ENCODE data around the gene FHIT. TPM values are rescaled to one million over a fixed set of nuclear protein-coding genes. Genes with fewer than 3 reads are reported as not detected.

FHIT gene
- total RNA-seq, 4 donors from 2014 or later = 4.6 to 6.1 (median 5.7) TPM

DNA sequence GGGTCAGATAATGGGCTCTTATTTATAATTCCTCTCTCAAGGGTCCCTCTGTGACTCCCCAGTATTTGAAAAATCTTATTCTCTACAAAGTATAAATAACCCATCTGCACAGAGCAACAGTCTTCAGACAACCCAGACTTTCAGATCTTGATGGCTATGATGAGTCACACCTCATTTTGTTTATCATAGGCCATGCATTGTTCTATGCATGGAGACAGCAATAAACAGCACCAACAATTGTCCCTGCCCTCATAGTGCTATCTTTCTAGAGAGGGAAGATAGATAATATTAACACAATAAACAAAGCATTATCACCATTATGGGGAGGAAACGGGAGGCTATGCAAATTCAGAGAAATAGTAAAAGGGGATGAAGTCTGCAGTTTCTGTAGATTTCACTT is 13.4 kb downstream of the FHIT start:
- H3K9me3 ChIP-seq = no peaks in the 10 kb centered on the region
- H3K27ac ChIP-seq (replicated peaks in 1 of 4) = no peak overlapping the region
- no peaks in the 10 kb centered on the region for H3K27me3 ChIP-seq
- peaks cover 4 to 11% (median 5%) of the 10 kb centered on the region in 4 donors for H3K4me1 ChIP-seq
- DNase-seq (ENCODE audit: extremely low spot score) = no peak
- intact Hi-C loops (cut with DNase I) = no loop called here
- TF ChIP-seq, protein P1, sequence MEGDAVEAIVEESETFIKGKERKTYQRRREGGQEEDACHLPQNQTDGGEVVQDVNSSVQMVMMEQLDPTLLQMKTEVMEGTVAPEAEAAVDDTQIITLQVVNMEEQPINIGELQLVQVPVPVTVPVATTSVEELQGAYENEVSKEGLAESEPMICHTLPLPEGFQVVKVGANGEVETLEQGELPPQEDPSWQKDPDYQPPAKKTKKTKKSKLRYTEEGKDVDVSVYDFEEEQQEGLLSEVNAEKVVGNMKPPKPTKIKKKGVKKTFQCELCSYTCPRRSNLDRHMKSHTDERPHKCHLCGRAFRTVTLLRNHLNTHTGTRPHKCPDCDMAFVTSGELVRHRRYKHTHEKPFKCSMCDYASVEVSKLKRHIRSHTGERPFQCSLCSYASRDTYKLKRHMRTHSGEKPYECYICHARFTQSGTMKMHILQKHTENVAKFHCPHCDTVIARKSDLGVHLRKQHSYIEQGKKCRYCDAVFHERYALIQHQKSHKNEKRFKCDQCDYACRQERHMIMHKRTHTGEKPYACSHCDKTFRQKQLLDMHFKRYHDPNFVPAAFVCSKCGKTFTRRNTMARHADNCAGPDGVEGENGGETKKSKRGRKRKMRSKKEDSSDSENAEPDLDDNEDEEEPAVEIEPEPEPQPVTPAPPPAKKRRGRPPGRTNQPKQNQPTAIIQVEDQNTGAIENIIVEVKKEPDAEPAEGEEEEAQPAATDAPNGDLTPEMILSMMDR (IDR thresholded peaks at IDR 0.05) = no peak
- TF ChIP-seq POLR2AphosphoS5 (IDR thresholded peaks at IDR 0.05) = no peak
- TF ChIP-seq EP300 (IDR thresholded peaks at IDR 0.05) = no peak
- no peak for TF ChIP-seq POLR2A (IDR thresholded peaks at IDR 0.05; ENCODE audit: low read depth)
- no peak overlapping the region for H3K4me3 ChIP-seq
- WGBS = 90% methylated on average over 1 of the region's 1 CpG
- H3K36me3 ChIP-seq = no peaks in the 10 kb centered on the region

DNA sequence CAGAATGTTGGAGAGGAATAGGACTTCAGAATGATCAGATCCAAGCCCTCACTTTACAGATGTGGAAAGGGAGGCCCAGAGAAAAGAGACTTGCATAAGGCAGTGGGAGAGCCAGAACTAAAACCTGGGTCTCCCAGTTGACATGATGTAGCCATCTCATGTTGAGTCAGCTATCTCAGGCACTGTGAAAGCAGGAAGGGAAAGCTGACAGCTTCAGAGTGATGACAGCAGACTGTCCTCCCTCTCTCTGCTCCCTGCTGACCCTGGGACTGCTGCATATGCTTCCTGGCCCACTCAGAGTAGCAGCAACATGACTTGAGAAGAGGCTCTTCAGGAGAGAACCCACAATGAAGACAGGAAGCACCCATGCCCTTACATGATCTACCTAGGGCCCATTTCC is 14.7 kb downstream of the FHIT start:
- H3K9me3 ChIP-seq = no peaks in the 10 kb centered on the region
- intact Hi-C loops (cut with DNase I) = no loop called here
- H3K36me3 ChIP-seq = no peaks in the 10 kb centered on the region
- H3K27me3 ChIP-seq = no peaks in the 10 kb centered on the region
- H3K4me3 ChIP-seq = no peak overlapping the region
- TF ChIP-seq EP300 (IDR thresholded peaks at IDR 0.05) (no peak), POLR2A (IDR thresholded peaks at IDR 0.05; ENCODE audit: low read depth) (no peak), POLR2AphosphoS5 (IDR thresholded peaks at IDR 0.05) (no peak)
- H3K27ac ChIP-seq (replicated peaks in 1 of 4) = no peak overlapping the region
- DNase-seq (ENCODE audit: extremely low spot score) = no peak
- H3K4me1 ChIP-seq = peaks cover 4 to 11% (median 5%) of the 10 kb centered on the region in 4 donors

GRCh38 chr3:61233746-61234145 is 17.5 kb downstream of the FHIT start:
- TF ChIP-seq POLR2AphosphoS5 (IDR thresholded peaks at IDR 0.05) (no peak), EP300 (IDR thresholded peaks at IDR 0.05) (no peak), POLR2A (IDR thresholded peaks at IDR 0.05; ENCODE audit: low read depth) (no peak)
- TF ChIP-seq, protein P1 (IDR thresholded peaks at IDR 0.05) = no peak
- H3K4me3 ChIP-seq = no peak overlapping the region

DNA sequence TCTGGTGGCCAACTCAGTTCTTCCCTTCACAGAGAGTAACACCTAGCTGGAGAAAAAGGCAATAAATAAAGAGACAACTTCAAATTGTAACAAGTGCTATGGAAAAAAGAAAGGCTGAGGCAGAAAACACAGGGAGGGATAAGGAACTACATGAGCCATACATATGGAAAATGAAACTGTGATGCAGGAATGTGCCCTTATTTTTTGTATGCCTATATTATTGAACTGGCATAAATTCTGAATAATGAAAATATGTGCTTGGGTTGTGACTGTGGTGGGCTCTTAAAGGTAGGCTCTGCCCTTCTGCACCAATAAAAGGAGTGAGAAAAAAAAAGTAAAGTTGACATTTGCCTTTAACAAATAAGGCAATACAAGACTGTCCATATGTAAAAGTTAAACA is 19.6 kb downstream of the FHIT start:
- peaks cover 0 to 18% (median 10%) of the 10 kb centered on the region in 4 donors for H3K4me1 ChIP-seq
- intact Hi-C loops (cut with DNase I) = no loop called here
- H3K27ac ChIP-seq (replicated peaks in 1 of 4) = no peak overlapping the region
- no peak for TF ChIP-seq EP300 (IDR thresholded peaks at IDR 0.05)
- TF ChIP-seq, protein P1 (IDR thresholded peaks at IDR 0.05) = no peak
- TF ChIP-seq POLR2AphosphoS5 (IDR thresholded peaks at IDR 0.05) = no peak
- TF ChIP-seq POLR2A (IDR thresholded peaks at IDR 0.05; ENCODE audit: low read depth) = no peak
- no peaks in the 10 kb centered on the region for H3K27me3 ChIP-seq
- H3K4me3 ChIP-seq = no peak overlapping the region
- no peaks in the 10 kb centered on the region for H3K9me3 ChIP-seq
- no peaks in the 10 kb centered on the region for H3K36me3 ChIP-seq
- DNase-seq (ENCODE audit: extremely low spot score) = no peak

More at GRCh38 chr3:61233746-61234145, 17.5 kb downstream of the FHIT start:
- Histone ChIP-seq H3K9me3 (no peaks in the 10 kb centered on the region), H3K27ac (replicated peaks in 1 of 4) (no peak overlapping the region), H3K36me3 (no peaks in the 10 kb centered on the region), H3K4me1 (peaks cover 0 to 7% (median 0%) of the 10 kb centered on the region in 4 donors), H3K27me3 (no peaks in the 10 kb centered on the region)
- intact Hi-C loops (cut with DNase I) = no loop called here
- no peak for DNase-seq (ENCODE audit: extremely low spot score)

DNA sequence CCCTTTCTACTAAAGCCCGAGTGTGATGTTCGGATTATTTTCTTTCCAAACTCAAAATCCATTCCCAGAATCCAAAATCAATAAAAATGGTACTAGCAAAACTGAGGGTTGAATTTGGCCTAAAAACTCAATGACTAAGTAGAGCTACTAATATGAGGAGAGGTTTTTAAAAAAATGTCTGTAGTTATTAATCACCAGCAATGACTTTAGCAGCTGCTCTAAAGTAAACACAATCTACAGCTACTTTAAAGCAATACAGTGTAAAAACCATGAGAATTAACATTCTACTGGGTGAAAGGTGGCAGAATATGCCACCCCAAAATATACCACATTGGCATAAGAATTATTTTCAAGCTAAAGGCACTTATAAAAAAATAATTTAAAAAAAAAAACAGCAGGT is 23.5 kb downstream of the FHIT start:
- H3K36me3 ChIP-seq = no peaks in the 10 kb centered on the region
- WGBS = 69% methylated on average over 2 of the region's 2 CpGs

More for the DNA sequence above, 23.5 kb downstream of the FHIT start:
- Histone ChIP-seq H3K9me3 (no peaks in the 10 kb centered on the region), H3K27me3 (no peaks in the 10 kb centered on the region), H3K27ac (replicated peaks in 1 of 4) (no peak overlapping the region), H3K4me3 (no peak overlapping the region), H3K4me1 (peaks cover 0 to 20% (median 18%) of the 10 kb centered on the region in 4 donors)
- DNase-seq (ENCODE audit: extremely low spot score) = no peak
- intact Hi-C loops (cut with DNase I) = no loop called here
- TF ChIP-seq POLR2A (IDR thresholded peaks at IDR 0.05; ENCODE audit: low read depth) (no peak), POLR2AphosphoS5 (IDR thresholded peaks at IDR 0.05) (no peak), EP300 (IDR thresholded peaks at IDR 0.05) (no peak)
- TF ChIP-seq, protein P1 (IDR thresholded peaks at IDR 0.05) = no peak

All from esophagus muscularis mucosa (tissue), 4 donors.